IMR-90 (cell line): Measurements from ENCODE around the gene NT5DC1.

ENCODE experiments used
- CEBPB ChIP-seq: IDR thresholded peaks from 2 replicates; pipeline ENCODE4 v1.6.1; 2012; ENCODE audit warnings: low read depth, low read length, improper control_type of control experiment
- CTCF ChIP-seq: conservative IDR thresholded peaks from 2 replicates; pipeline ENCODE4 v1.5.1; 2012; ENCODE audit warnings: mild to moderate bottlenecking, low read depth, low read length, improper control_type of control experiment
- MXI1 ChIP-seq: IDR thresholded peaks from 2 replicates; pipeline ENCODE4 v1.6.1; 2012; ENCODE audit warnings: low read depth, mild to moderate bottlenecking, low read length, moderate library complexity, borderline replicate concordance
- NFE2L2 ChIP-seq: fragments of 150-350 bp; IDR thresholded peaks from 2 replicates; pipeline ENCODE4 v1.6.1; 2016; ENCODE audit warnings: low read depth, mild to moderate bottlenecking, low read length
- POLR2A ChIP-seq: IDR thresholded peaks from 2 replicates; pipeline ENCODE4 v1.6.1; 2012; ENCODE audit warnings: mild to moderate bottlenecking, low read depth, low read length
- RAD21 ChIP-seq: IDR thresholded peaks from 2 replicates; pipeline ENCODE4 v1.6.1; 2012; ENCODE audit warnings: low read length, improper control_type of control experiment
- RFX5 ChIP-seq: IDR thresholded peaks from 2 replicates; pipeline ENCODE4 v1.8.0; 2012; ENCODE audit warnings: low read depth, mild to moderate bottlenecking, low read length, moderate library complexity
- SMC3 ChIP-seq: fragments of 150-350 bp; IDR thresholded peaks from 2 replicates; pipeline ENCODE4 v1.6.1; 2016; ENCODE audit warnings: low read depth, mild to moderate bottlenecking, antibody characterized with exemption, low read length, moderate library complexity

- TF ChIP-seq CTCF, result no peak
- TF ChIP-seq POLR2A, result no peak
- no peak for TF ChIP-seq NFE2L2
- TF ChIP-seq SMC3, result no peak
- no peak for TF ChIP-seq RAD21
- TF ChIP-seq RFX5, result no peak
- no peak for TF ChIP-seq CEBPB
- TF ChIP-seq MXI1, result no peak
Observed at GRCh38 chr6:116064666-116065065, 36.0 kb upstream of the NT5DC1 start.
